Duodenal mucosa (tissue), 2 donors: ENCODE data around the gene GPC3.
"Not testable (repeated sequence)": the region's sequence is repeated elsewhere in the genome, so short reads cannot be mapped to it uniquely, and the experiment has no call there.

Source experiments
- H3K27ac ChIP-seq: one replicate; pipeline ENCODE4 v1.7.0; 2013; ENCODE audit warnings: low read depth, low read length
- H3K27me3 ChIP-seq, 2 donors: one replicate each; pipeline ENCODE4 v1.7.0; 2013; ENCODE audit warnings: low read length in 2 of 2, control low read depth in 1 of 2; ENCODE audit not compliant: insufficient read depth in 2 of 2, control insufficient read depth in 1 of 2
- H3K36me3 ChIP-seq, 2 donors: one replicate each; pipeline ENCODE4 v1.7.0; 2013; ENCODE audit warnings: low read length in 2 of 2, control low read depth in 1 of 2; ENCODE audit not compliant: insufficient read depth in 2 of 2, control insufficient read depth in 1 of 2
- H3K4me1 ChIP-seq, 2 donors: one replicate each; pipeline ENCODE4 v1.7.0; 2013; ENCODE audit warnings: low read length in 2 of 2, control low read depth in 1 of 2; ENCODE audit not compliant: insufficient read depth in 2 of 2, control insufficient read depth in 1 of 2
- H3K4me3 ChIP-seq, 2 donors: one replicate each; pipeline ENCODE4 v1.7.0; 2013; ENCODE audit warnings: low read length in 2 of 2, low read depth in 1 of 2
- H3K9ac ChIP-seq, 2 donors: one replicate each; pipeline ENCODE4 v1.7.0; 2013; ENCODE audit warnings: low read length in 2 of 2, low read depth in 1 of 2
- H3K9me3 ChIP-seq, 2 donors: one replicate each; pipeline ENCODE4 v1.7.0; 2013; ENCODE audit warnings: low read length in 2 of 2, control low read depth in 1 of 2; ENCODE audit not compliant: control insufficient read depth in 1 of 2

Gene GPC3

GRCh38 chrX:133537142-133537541, 448.3 kb downstream of the GPC3 start:
- Histone ChIP-seq H3K9ac (no peak overlapping the region), H3K27ac (no peak overlapping the region), H3K9me3 (no peaks in the 10 kb centered on the region), H3K27me3 (no peaks in the 10 kb centered on the region), H3K4me1 (no peaks in the 10 kb centered on the region), H3K36me3 (no peaks in the 10 kb centered on the region), H3K4me3 (no peak overlapping the region)

- Histone ChIP-seq H3K9me3 (no peaks in the 10 kb centered on the region), H3K9ac (no peak overlapping the region), H3K27me3 (no peaks in the 10 kb centered on the region), H3K27ac (no peak overlapping the region), H3K4me3 (no peak overlapping the region), H3K4me1 (no peaks in the 10 kb centered on the region), H3K36me3 (no peaks in the 10 kb centered on the region)
These were observed 450.3 kb downstream of the GPC3 start for GRCh38 chrX:133535066-133535465.

DNA sequence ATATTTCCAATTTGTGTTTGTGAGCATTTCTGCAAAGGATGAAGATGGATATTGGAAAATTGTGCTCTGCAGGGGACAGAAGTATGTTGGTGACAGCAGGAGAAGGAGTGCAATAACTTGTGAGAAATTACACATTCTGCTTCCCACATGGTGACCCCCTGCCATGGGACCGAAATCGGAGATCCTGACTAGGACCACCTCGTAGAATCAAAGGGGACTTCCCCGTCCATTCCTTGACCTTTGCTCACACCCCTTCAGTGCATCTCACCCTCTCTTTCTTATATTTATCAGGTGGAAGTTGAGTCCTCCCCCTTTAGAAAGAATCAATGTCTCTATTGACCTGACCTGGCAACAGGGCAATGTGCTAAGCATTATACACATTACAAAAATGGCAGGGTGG, 451.2 kb downstream of the GPC3 start:
- Histone ChIP-seq H3K4me1 (no peaks in the 10 kb centered on the region), H3K9me3 (no peaks in the 10 kb centered on the region), H3K9ac (no peak overlapping the region), H3K27ac (no peak overlapping the region), H3K36me3 (no peaks in the 10 kb centered on the region), H3K4me3 (no peak overlapping the region), H3K27me3 (no peaks in the 10 kb centered on the region)

DNA sequence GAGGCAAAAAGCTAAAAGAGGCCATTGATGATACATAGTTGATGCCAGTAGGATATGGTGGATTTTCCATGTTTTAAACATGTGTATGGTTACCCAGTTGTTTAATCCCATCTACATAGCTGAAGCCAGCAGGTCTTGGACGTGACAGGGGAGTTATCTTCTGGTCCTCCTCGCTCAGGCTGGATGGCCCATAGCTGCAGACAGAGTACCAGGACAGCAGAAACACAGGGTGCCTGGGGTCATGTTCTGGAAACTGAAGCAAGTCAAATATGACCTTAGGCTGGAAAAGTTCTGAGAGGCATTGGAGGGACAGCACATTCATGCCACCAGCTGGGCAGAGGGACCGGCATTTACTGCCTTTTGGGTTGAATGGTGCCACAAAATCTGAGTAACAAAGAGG, 452.1 kb downstream of the GPC3 start:
- Histone ChIP-seq H3K9me3 (no peaks in the 10 kb centered on the region), H3K4me3 (no peak overlapping the region), H3K9ac (no peak overlapping the region), H3K36me3 (no peaks in the 10 kb centered on the region), H3K4me1 (no peaks in the 10 kb centered on the region), H3K27me3 (no peaks in the 10 kb centered on the region), H3K27ac (no peak overlapping the region)

GRCh38 chrX:133530960-133531359, 454.4 kb downstream of the GPC3 start:
- Histone ChIP-seq H3K4me3 (no peak overlapping the region), H3K9me3 (no peaks in the 10 kb centered on the region), H3K9ac (no peak overlapping the region), H3K4me1 (no peaks in the 10 kb centered on the region), H3K36me3 (no peaks in the 10 kb centered on the region), H3K27me3 (no peaks in the 10 kb centered on the region), H3K27ac (no peak overlapping the region)

DNA sequence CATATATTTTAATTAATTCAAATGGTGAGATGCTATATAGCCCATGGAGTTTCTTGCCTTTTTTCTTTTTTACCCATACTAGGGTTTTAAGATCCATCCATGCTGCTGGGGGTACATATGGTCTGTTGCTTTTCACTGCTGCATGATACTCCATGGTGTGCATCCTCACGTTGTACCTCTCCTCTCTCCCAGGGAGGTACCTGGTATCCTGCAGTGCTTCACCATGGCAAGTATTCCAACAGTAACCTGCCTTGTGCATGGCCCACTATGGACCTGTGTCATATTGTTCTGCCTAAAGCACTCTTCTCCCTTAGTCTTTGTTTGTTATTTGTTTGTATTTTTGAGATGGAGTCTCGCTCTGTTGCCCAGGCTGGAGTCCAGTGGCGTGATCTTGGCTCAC, 455.8 kb downstream of the GPC3 start:
- H3K27me3 ChIP-seq, result no peaks in the 10 kb centered on the region
- no peaks in the 10 kb centered on the region for H3K9me3 ChIP-seq
- no peaks in the 10 kb centered on the region for H3K4me1 ChIP-seq
- H3K9ac ChIP-seq, result no peak overlapping the region
- no peaks in the 10 kb centered on the region for H3K36me3 ChIP-seq
- no peak overlapping the region for H3K4me3 ChIP-seq
- no peak overlapping the region for H3K27ac ChIP-seq

GRCh38 chrX:133527825-133528224, 457.6 kb downstream of the GPC3 start:
- Histone ChIP-seq H3K4me3 (no peak overlapping the region), H3K4me1 (no peaks in the 10 kb centered on the region), H3K27ac (no peak overlapping the region)

DNA sequence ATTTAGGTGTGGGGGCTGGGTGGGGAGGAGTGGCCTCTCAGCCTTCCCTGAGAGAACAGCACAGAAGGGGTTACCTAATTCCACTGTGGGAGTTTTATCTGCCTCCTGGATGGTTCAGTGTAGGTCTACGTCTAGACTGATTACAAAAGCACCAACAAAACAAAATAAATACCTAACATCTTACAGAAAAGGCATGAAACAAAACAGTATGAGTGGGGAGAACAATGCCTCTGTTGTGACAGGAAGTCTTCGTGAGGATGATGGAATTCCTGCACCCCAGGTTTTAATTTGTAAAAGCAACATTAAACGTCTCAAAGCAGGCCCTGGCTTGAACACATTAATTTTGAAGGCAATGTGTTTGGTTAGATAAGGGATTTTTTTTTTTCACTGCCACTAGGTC, 458.0 kb downstream of the GPC3 start:
- Histone ChIP-seq H3K4me1 (no peaks in the 10 kb centered on the region), H3K36me3 (no peaks in the 10 kb centered on the region), H3K9me3 (no peaks in the 10 kb centered on the region), H3K9ac (no peak overlapping the region), H3K27ac (no peak overlapping the region), H3K4me3 (no peak overlapping the region), H3K27me3 (no peaks in the 10 kb centered on the region)

More at GRCh38 chrX:133527825-133528224, 457.6 kb downstream of the GPC3 start:
- no peaks in the 10 kb centered on the region for H3K36me3 ChIP-seq
- no peaks in the 10 kb centered on the region for H3K9me3 ChIP-seq
- no peak overlapping the region for H3K9ac ChIP-seq
- H3K27me3 ChIP-seq, result no peaks in the 10 kb centered on the region

DNA sequence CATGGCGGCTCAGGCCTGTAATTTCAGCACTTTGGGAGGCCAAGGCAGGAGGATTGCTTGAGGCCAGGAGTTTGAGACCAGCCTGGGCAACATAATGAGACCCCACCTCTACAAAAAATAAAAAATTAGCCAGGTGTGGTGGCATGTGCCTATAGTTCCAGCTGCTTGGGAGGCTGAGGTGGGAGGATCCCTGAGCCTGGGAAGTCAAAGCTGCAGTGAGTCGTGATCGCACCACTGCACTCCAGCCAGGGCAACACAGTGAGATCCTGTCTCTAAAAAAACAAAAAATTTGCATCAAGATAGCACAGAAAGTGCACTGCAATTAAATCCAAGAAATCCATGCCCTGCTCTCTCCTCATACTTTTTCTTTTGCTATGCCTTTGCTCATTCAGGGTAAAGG, 458.6 kb downstream of the GPC3 start:
- H3K4me3 ChIP-seq, H3K9ac ChIP-seq, H3K36me3 ChIP-seq, H3K27ac ChIP-seq, H3K27me3 ChIP-seq, H3K4me1 ChIP-seq, H3K9me3 ChIP-seq: not testable (repeated sequence)

- no peaks in the 10 kb centered on the region for H3K36me3 ChIP-seq
- no peak overlapping the region for H3K27ac ChIP-seq
- H3K27me3 ChIP-seq, result no peaks in the 10 kb centered on the region
These were observed 461.9 kb downstream of the GPC3 start for GRCh38 chrX:133523526-133523925.

GRCh38 chrX:133523081-133523487, 462.3 kb downstream of the GPC3 start:
- Histone ChIP-seq H3K36me3 (no peaks in the 10 kb centered on the region), H3K27ac (no peak overlapping the region), H3K4me3 (no peak overlapping the region), H3K9me3 (no peaks in the 10 kb centered on the region), H3K27me3 (no peaks in the 10 kb centered on the region), H3K4me1 (no peaks in the 10 kb centered on the region), H3K9ac (no peak overlapping the region)

More at GRCh38 chrX:133523526-133523925, 461.9 kb downstream of the GPC3 start:
- Histone ChIP-seq H3K9me3 (no peaks in the 10 kb centered on the region), H3K4me1 (no peaks in the 10 kb centered on the region), H3K9ac (no peak overlapping the region), H3K4me3 (no peak overlapping the region)
